ENCODE measurements around the gene FBLN2.

- TF ChIP-seq CTCF (IDR thresholded peaks at IDR 0.05) (no peak), POLR2A (IDR thresholded peaks at IDR 0.05; ENCODE audit: low read depth) (no peak)
These were observed 60.2 kb downstream of the FBLN2 start for GRCh38 chr3:13608969-13609725.

All from esophagus muscularis mucosa (tissue), 3 donors.